ENCODE data around the gene NR2F2. TPM values are rescaled to one million over a fixed set of nuclear protein-coding genes. Genes with fewer than 3 reads are reported as not detected.

NR2F2 gene
- total RNA-seq, 4 donors from 2014 or later = 4.3 to 14.6 (median 9.3) TPM

- no peak for DNase-seq
- in situ Hi-C loops (cut with MboI; ENCODE audit: low sequenced_read_pairs in 4 of 4) (loop anchor here in 2 of 4 donors (10.0 to 25.0 kb wide), 3 partner anchors 1079 to 1619 kb away; partner anchors contain the start of gene ARRDC4 (in 1 of the 2)), intact Hi-C loops (cut with DNase I; ENCODE audit: low total_unique reads) (loop anchor here (5.0 to 10.0 kb wide), 2 partner anchors 291 to 899 kb away; no protein-coding TSS in a partner anchor)
- no peak for TF ChIP-seq CTCF (IDR thresholded peaks at IDR 0.05 in 4 of 5, conservative IDR thresholded peaks at IDR 0.05 in 1 of 5)
- TF ChIP-seq POLR2A (IDR thresholded peaks at IDR 0.05) = no peak
- Histone ChIP-seq H3K27ac (peak overlapping the region; percentile 93 to 98 (median 95)), H3K4me3 (peak overlapping the region; percentile 29 to 86 (median 72)), H3K4me1 (peaks cover 0 to 28% of the 10 kb centered on the region in 2 donors), H3K36me3 (no peaks in the 10 kb centered on the region), H3K27me3 (no peaks in the 10 kb centered on the region), H3K9me3 (no peaks in the 10 kb centered on the region)
- no peak for ATAC-seq
These were observed 12.9 kb downstream of the NR2F2 start for GRCh38 chr15:96343113-96344059.

- Histone ChIP-seq H3K9me3 (no peaks in the 10 kb centered on the region), H3K27me3 (no peaks in the 10 kb centered on the region), H3K36me3 (no peaks in the 10 kb centered on the region), H3K4me1 (peaks cover 0 to 28% of the 10 kb centered on the region in 2 donors), H3K4me3 (peak overlapping the region in 3 of 4 donors; percentile 28 to 86 (median 63)), H3K27ac (peak overlapping the region; percentile 93 to 98 (median 95))
- in situ Hi-C loops (cut with MboI; ENCODE audit: low sequenced_read_pairs in 4 of 4) = loop anchor here in 2 of 4 donors (10.0 to 25.0 kb wide), 3 partner anchors 1079 to 1618 kb away; partner anchors contain the start of gene ARRDC4 (in 1 of the 2)
- DNase-seq (no peak), ATAC-seq (no peak)
- intact Hi-C loops (cut with DNase I; ENCODE audit: low total_unique reads) = loop anchor here (5.0 to 10.0 kb wide), 2 partner anchors 292 to 899 kb away; no protein-coding TSS in a partner anchor
- TF ChIP-seq CTCF (IDR thresholded peaks at IDR 0.05 in 4 of 5, conservative IDR thresholded peaks at IDR 0.05 in 1 of 5) = no peak
- TF ChIP-seq POLR2A (IDR thresholded peaks at IDR 0.05) = no peak
These were observed 13.7 kb downstream of the NR2F2 start for GRCh38 chr15:96344060-96344705.

GRCh38 chr15:96344706-96345559 is 14.4 kb downstream of the NR2F2 start:
- intact Hi-C loops (cut with DNase I; ENCODE audit: low total_unique reads) (loop anchor here (1.0 to 10.0 kb wide), 5 partner anchors 18 to 1088 kb away; no protein-coding TSS in a partner anchor), in situ Hi-C loops (cut with MboI; ENCODE audit: low sequenced_read_pairs in 4 of 4) (loop anchor here in 2 of 4 donors (10.0 to 25.0 kb wide), 3 partner anchors 1080 to 1617 kb away; partner anchors contain the start of gene ARRDC4 (in 1 of the 2))
- no peaks in the 10 kb centered on the region for H3K36me3 ChIP-seq
- TF ChIP-seq POLR2A (IDR thresholded peaks at IDR 0.05) (no peak), CTCF (IDR thresholded peaks at IDR 0.05 in 4 of 5, conservative IDR thresholded peaks at IDR 0.05 in 1 of 5) (no peak)
- H3K9me3 ChIP-seq = no peaks in the 10 kb centered on the region
- H3K4me3 ChIP-seq = peak overlapping the region; percentile 63 to 86 (median 74)
- DNase-seq = no peak
- no peak for ATAC-seq
- peak overlapping the region; percentile 93 to 98 (median 95) for H3K27ac ChIP-seq
- peaks cover 0 to 22% of the 10 kb centered on the region in 2 donors for H3K4me1 ChIP-seq
- no peaks in the 10 kb centered on the region for H3K27me3 ChIP-seq
